ENCODE measurements around the gene FUNDC1. TPM values are rescaled to one million over a fixed set of nuclear protein-coding genes. Genes with fewer than 3 reads are reported as not detected.

FUNDC1 gene
- total RNA-seq, 1 experiment from 2014 or later, result 17.0 TPM

GRCh38 chrX:44529310-44529709 lies 13.3 kb downstream of the FUNDC1 start (continued):
- TF ChIP-seq REST (IDR thresholded peaks at IDR 0.05; ENCODE audit: low read depth), result no peak
- TF ChIP-seq CTCF (IDR thresholded peaks at IDR 0.05 in 2 of 3, conservative IDR thresholded peaks at IDR 0.05 in 1 of 3; ENCODE audit: borderline replicate concordance in 1 of 3, insufficient read depth in 1 of 3, low read depth in 2 of 3, low read length in 2 of 3), result no peak
- TF ChIP-seq EZH2phosphoT487 (IDR thresholded peaks at IDR 0.05; ENCODE audit: borderline replicate concordance), result no peak
- TF ChIP-seq CEBPB (IDR thresholded peaks at IDR 0.05; ENCODE audit: low read depth), result no peak
- TF ChIP-seq YY1 (IDR thresholded peaks at IDR 0.05; ENCODE audit: extremely low read depth, insufficient replicate concordance, low read depth, low read length), result no peak

- Histone ChIP-seq H3K79me2 (ENCODE audit: insufficient read depth, low read length) (no peaks in the 10 kb centered on the region), H3K9me3 (ENCODE audit: control insufficient read depth in 1 of 2, insufficient read depth in 1 of 2, low read depth in 1 of 2, low read length in 2 of 2) (no peaks in the 10 kb centered on the region), H3K4me2 (ENCODE audit: low read length) (no peak overlapping the region), H4K20me1 (ENCODE audit: insufficient read depth) (no peaks in the 10 kb centered on the region), H3K4me1 (ENCODE audit: control insufficient read depth in 1 of 2, insufficient read depth in 2 of 2, low read length in 2 of 2) (no peaks in the 10 kb centered on the region), H3K9ac (ENCODE audit: low read length) (no peak overlapping the region), H3K36me3 (ENCODE audit: control insufficient read depth in 1 of 2, insufficient read depth in 2 of 2, low read length in 2 of 2) (no peaks in the 10 kb centered on the region), H2AFZ (ENCODE audit: low read depth, low read length, poor library complexity, severe bottlenecking) (no peak overlapping the region), H3K27ac (ENCODE audit: low read depth, low read length) (no peak overlapping the region), H3K4me3 (replicated peaks in 1 of 2; ENCODE audit: low read depth in 1 of 2, low read length in 2 of 2) (no peak overlapping the region), H3K9me2 (ENCODE audit: insufficient read depth) (no peaks in the 10 kb centered on the region), H3K27me3 (ENCODE audit: insufficient read depth, low read length) (no peaks in the 10 kb centered on the region)
- no TSS peak for BruUV-seq (replicated peaks)
- ChIA-PET RAD21 (ENCODE audit: low non-redundant PET in 1 of 2, low total read pairs in 2 of 2, uncharacterized antibody in 2 of 2, unreplicated experiment in 2 of 2) (interaction anchor here in 1 of 2 experiments (0.6 kb wide), 1 partner anchor 358 kb away, joined by 3 read pairs; the partner anchor contains the start of gene KDM6A), POLR2A (no interaction called here), CTCF (no interaction called here)
- intact Hi-C loops (cut with micrococcal nuclease), result no loop called here
- no peak for TF ChIP-seq CTCF (IDR thresholded peaks at IDR 0.05 in 2 of 3, conservative IDR thresholded peaks at IDR 0.05 in 1 of 3; ENCODE audit: borderline replicate concordance in 1 of 3, insufficient read depth in 1 of 3, low read depth in 2 of 3, low read length in 2 of 3)
- TF ChIP-seq REST (IDR thresholded peaks at IDR 0.05; ENCODE audit: low read depth), result no peak
- no peak for TF ChIP-seq SRF (IDR thresholded peaks at IDR 0.05; ENCODE audit: low read depth)
- no peak for ATAC-seq
- no peak for DNase-seq (ENCODE audit: low read depth, low spot score)
These were observed 28.4 kb downstream of the FUNDC1 start for GRCh38 chrX:44514272-44514671.
